Glomerular visceral epithelial cell (primary cell): Measurements from ENCODE around the gene GNG3.
"Not testable (repeated sequence)": the region's sequence is repeated elsewhere in the genome, so short reads cannot be mapped to it uniquely, and the experiment has no call there.

Experiments
- DNase-seq: peaks from one replicate; pipeline ENCODE4 v3.0.0-alpha.2; 2016; ENCODE audit errors: extremely low spot score

GNG3 gene

DNA sequence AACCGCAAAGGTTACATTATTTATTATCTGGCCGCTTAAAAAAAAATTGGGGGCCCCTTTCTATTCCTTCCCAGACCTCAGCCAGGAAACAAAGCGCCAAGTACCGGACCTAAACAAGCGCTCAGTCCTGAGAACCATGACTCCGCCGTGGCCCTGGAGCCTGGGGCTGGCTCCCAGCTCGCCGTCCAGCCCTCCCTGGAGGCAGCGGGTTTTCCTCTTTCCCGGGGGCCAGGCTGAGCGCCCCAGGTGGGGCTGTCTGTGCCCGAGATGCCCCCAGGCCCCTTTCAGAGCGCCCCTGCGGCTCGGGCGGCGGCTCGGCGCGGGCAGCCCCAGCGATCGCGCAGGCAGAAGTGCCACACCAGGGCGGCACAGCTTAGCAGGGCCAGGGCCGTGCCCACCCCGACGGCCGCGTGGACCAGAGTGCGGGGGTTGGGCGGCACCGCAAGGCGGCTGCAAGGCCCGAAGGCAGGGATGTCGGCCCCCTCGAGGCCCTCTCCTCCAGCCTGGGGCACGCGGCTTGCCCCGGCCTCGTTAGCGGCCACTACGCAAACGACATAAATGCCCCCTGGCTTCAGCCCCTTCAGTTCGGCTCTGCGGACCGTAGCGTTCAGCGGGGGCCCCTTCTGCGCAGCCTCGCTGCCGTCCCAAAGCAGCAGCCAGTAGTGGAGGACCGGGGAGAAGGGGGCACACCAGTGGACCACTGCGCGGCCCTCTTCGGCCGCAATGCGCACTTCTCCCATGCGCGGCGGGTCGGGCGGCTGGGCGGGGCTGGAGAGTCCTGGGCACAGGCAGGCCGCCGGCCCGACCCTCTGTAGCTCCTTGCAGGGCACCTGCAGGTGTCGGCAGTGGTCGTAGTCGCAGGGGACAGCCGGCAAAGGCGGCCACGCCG, 19.7 kb upstream of the GNG3 start:
- DNase-seq, result no peak

- no peak for DNase-seq
These were observed 19.0 kb upstream of the GNG3 start for GRCh38 chr11:62688491-62688890.

- DNase-seq, result peak; percentile 42
These were observed 17.9 kb upstream of the GNG3 start, which contains the start of gene LRRN4CL for GRCh38 chr11:62689421-62690183. Gene LRRN4CL, minus strand, starts transcription at chr11:62689530. Its CDS starts 1,022 bp downstream, at chr11:62688508.

GRCh38 chr11:62693624-62694023, 13.9 kb upstream of the GNG3 start:
- DNase-seq, result not testable (repeated sequence)

- DNase-seq, result peak; percentile 52
These were observed 12.9 kb upstream of the GNG3 start for GRCh38 chr11:62694455-62695167.

DNA sequence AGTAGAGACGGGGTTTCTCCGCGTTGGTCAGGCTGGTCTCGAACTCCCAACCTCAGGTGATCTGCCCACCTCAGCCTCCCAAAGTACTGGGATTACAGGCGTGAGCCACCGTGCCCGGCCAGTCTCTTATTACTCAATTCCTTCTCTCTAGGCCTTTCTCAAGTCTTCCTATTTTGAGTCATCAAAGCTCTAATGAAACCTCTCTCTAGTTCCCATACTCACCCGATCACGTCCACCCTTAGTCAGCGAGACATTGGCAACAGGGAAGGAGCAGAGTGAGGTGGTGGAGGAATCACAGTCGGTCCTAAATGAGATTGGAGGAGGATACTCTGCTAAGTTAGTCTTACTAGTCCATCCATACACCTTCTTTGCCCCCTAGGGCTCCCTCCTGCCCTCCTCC, 5.2 kb upstream of the GNG3 start:
- DNase-seq, result no peak

- not testable (repeated sequence) for DNase-seq
These were observed 3.6 kb upstream of the GNG3 start for GRCh38 chr11:62703921-62704320.

DNA sequence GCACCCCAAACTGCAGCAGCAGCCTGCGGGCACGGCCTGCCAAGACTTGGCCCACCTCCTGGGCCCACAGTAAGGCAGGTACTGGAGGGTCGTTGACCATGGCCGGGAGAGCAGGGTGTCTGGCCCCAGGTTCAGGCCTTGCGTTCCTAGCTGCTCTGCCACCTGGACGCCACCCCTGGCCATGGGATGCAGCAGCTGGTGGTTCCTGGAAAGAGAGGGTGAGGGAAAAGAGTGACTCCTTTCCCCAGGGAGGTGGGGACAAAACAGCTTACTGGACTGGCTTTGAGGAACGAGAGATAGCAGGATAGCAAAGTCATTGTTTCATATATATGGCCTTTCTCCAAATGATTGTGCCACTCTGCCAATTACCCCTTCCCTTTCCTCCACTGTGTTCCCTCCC, 2.1 kb upstream of the GNG3 start:
- no peak for DNase-seq

- peak; percentile 95 for DNase-seq
These were observed 1.3 kb upstream of the GNG3 start for GRCh38 chr11:62705880-62706849.

GRCh38 chr11:62706850-62707247, 627 bp upstream of the GNG3 start:
- no peak for DNase-seq

DNA sequence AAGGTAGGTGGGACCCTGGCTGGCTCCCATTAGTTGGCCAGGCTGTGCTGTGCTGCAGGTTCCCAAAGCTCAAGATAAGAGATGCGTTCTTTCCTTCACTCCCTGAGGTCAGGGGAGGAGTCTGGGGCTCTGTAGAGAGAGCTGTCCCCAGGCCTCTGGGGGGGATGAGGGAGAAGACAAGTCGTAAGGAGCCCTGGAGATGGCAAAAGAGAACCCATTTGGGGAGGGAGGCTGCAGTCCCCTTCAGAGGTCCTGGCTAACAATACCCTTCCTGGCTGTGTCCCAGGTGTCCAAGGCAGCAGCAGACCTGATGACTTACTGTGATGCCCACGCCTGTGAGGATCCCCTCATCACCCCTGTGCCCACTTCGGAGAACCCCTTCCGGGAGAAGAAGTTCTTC, 916 bp downstream of the GNG3 start:
- no peak for DNase-seq

GRCh38 chr11:62708793-62709192, 1.3 kb downstream of the GNG3 start:
- no peak for DNase-seq

GRCh38 chr11:62709247-62710000, 1.9 kb downstream of the GNG3 start:
- peak; percentile 69 for DNase-seq

GRCh38 chr11:62710001-62710345, 2.5 kb downstream of the GNG3 start:
- no peak for DNase-seq

DNA sequence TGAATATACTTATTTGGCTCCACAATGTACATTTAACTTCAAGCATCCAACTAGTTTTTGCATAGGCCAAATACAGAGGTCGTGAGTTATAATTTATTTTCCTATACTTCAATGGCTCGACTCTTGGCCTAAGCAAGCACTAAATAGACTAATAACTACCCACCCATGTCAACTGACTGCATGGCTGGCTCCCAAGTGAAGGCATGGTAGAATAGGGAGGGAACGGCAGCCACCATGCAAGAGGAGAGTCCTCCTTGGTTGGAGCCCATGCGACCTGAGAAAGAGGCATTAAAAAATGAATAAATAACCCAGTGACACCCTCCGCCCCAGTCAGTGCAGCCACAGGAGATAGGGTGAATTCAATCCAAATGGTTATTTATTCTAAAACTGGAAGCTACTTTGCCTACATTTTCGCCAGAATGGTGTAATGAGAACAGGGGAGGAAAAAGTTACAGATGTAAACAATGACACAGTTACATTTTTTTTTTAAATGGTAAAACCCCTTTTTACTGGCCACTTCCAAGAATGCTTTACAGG, 4.9 kb downstream of the GNG3 start:
- no peak for DNase-seq

DNA sequence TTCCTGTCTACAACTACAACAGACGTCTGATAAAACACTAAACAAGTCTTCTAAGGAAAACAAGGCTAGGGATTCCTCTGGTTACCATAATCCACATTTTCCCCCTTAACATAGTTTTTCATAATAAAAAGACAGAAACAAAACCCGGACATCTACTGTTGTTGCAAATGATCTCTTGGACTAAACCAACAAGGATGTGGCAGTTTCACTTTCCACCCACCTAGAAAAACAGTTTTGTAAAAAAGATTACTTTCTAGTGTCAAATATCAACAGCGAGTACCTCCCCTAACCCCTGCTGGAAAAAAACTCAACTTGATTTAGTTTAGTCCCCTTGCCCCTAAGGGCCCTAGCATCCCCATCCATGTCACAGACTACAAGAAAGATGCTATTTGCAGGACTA, 5.4 kb downstream of the GNG3 start:
- DNase-seq, result no peak

GRCh38 chr11:62713343-62713742, 5.9 kb downstream of the GNG3 start:
- peak; percentile 53 for DNase-seq

GRCh38 chr11:62715150-62716130, 8.0 kb downstream of the GNG3 start:
- no peak for DNase-seq

- DNase-seq, result no peak
These were observed 8.7 kb downstream of the GNG3 start for GRCh38 chr11:62716206-62716605.
